PFSK-1 (cell line): ENCODE data around the gene SBK3.

ENCODE experiments used
- FOXP2 ChIP-seq: optimal IDR thresholded peaks from 2 replicates; pipeline ENCODE3; 2011; ENCODE audit warnings: borderline replicate concordance, control low read depth, inconsistent platforms; ENCODE audit not compliant: insufficient read depth; ENCODE audit errors: extremely low read length, extremely low read depth
- POLR2AphosphoS5 ChIP-seq: IDR thresholded peaks from 2 replicates; pipeline ENCODE4 v1.6.1; 2012; ENCODE audit warnings: low read depth, mild to moderate bottlenecking, control low read depth, low read length, moderate library complexity
- REST ChIP-seq, 2 experiments: IDR thresholded peaks; 2 replicates each; pipeline versions ENCODE4 v1.6.1 to v1.8.0; 2011 to 2012; ENCODE audit warnings: low read depth in 2 of 2, low read length in 2 of 2, control low read depth in 1 of 2, inconsistent platforms in 1 of 2, mild to moderate bottlenecking in 1 of 2, moderate library complexity in 1 of 2; ENCODE audit not compliant: insufficient read depth in 1 of 2
- SIN3A ChIP-seq: IDR thresholded peaks from 2 replicates; pipeline ENCODE4 v1.6.1; 2012; ENCODE audit warnings: mild to moderate bottlenecking, low read length, moderate library complexity, borderline replicate concordance; ENCODE audit not compliant: insufficient read depth
- TAF1 ChIP-seq: IDR thresholded peaks from 2 replicates; pipeline ENCODE4 v1.6.1; 2012; ENCODE audit warnings: low read length, control low read depth, borderline replicate concordance; ENCODE audit not compliant: insufficient read depth

Gene SBK3

GRCh38 chr19:55581823-55582223, 36.5 kb upstream of the SBK3 start:
- TF ChIP-seq SIN3A (no peak), FOXP2 (no peak), REST (IDR thresholded peaks at IDR 0.05; ENCODE audit: insufficient read depth in 1 of 2, low read depth in 2 of 2, low read length in 2 of 2) (no peak), POLR2AphosphoS5 (no peak), TAF1 (no peak)

- TF ChIP-seq SIN3A (peak; percentile 79; the same call in 1 of the 2 replicates), FOXP2 (no peak), REST (IDR thresholded peaks at IDR 0.05; ENCODE audit: insufficient read depth in 1 of 2, low read depth in 2 of 2, low read length in 2 of 2) (peak; percentile 91 to 99), POLR2AphosphoS5 (no peak), TAF1 (peak; percentile 14; the same call in 1 of the 2 replicates)
These were observed 35.9 kb upstream of the SBK3 start for GRCh38 chr19:55581145-55581822.

- TF ChIP-seq FOXP2 (peak; percentile 23), POLR2AphosphoS5 (peak; percentile 53; the same call in 1 of the 2 replicates), TAF1 (0 out of 2 replicates have a peak, but pooled peaks have one; percentile 40), SIN3A (peak; percentile 24; the same call in 1 of the 2 replicates), REST (IDR thresholded peaks at IDR 0.05; ENCODE audit: insufficient read depth in 1 of 2, low read depth in 2 of 2, low read length in 2 of 2) (peak in 1 of 2 experiments; percentile 71; a peak in 2 of 4 replicates)
These were observed 35.3 kb upstream of the SBK3 start, which contains the start of gene ZNF579 for GRCh38 chr19:55580628-55581144. Gene ZNF579, minus strand, starts transcription at chr19:55580848. Its CDS starts 1,209 bp downstream, at chr19:55579639.

- TF ChIP-seq TAF1 (no peak), POLR2AphosphoS5 (no peak), REST (IDR thresholded peaks at IDR 0.05; ENCODE audit: insufficient read depth in 1 of 2, low read depth in 2 of 2, low read length in 2 of 2) (no peak), SIN3A (no peak), FOXP2 (no peak)
These were observed 34.7 kb upstream of the SBK3 start for GRCh38 chr19:55579766-55580621.
